HepG2 (cell line): ENCODE results near the gene DDX20. TPM values are rescaled to one million over a fixed set of nuclear protein-coding genes. Genes with fewer than 3 reads are reported as not detected.
A peak's percentile ranks its signal among the peaks of the same experiment; 100 is the strongest.

Experiments
- AKAP8 ChIP-seq: sonication (generic); formaldehyde crosslinking; IDR thresholded peaks from 2 replicates; pipeline ENCODE4 v1.5.1; 2020; ENCODE audit warnings: mild to moderate bottlenecking, missing genetic modification reagents
- ARID4A ChIP-seq: sonication (generic); formaldehyde crosslinking; IDR thresholded peaks from 2 replicates; pipeline ENCODE4 v1.5.0; 2020; ENCODE audit warnings: mild to moderate bottlenecking, missing genetic modification reagents, borderline replicate concordance
- BORCS8-MEF2B ChIP-seq: sonication (generic); formaldehyde crosslinking; IDR thresholded peaks from 2 replicates; pipeline ENCODE4 v1.8.0; 2022; ENCODE audit warnings: mild to moderate bottlenecking, missing genetic modification reagents
- FOSL2 ChIP-seq: sonication (generic); formaldehyde crosslinking; IDR thresholded peaks from 2 replicates; pipeline ENCODE4 v1.4.0; 2020; ENCODE audit warnings: missing genetic modification reagents
- GPBP1L1 ChIP-seq: sonication (generic); formaldehyde crosslinking; IDR thresholded peaks from 2 replicates; pipeline ENCODE4 v1.5.0; 2020; ENCODE audit warnings: mild to moderate bottlenecking, missing genetic modification reagents
- HES4 ChIP-seq: sonication (generic); formaldehyde crosslinking; IDR thresholded peaks from 2 replicates; pipeline ENCODE4 v1.9.0; 2021; ENCODE audit warnings: mild to moderate bottlenecking, missing genetic modification reagents, borderline replicate concordance
- HINFP ChIP-seq: sonication (generic); formaldehyde crosslinking; IDR thresholded peaks from 2 replicates; pipeline ENCODE4 v1.4.0; 2020; ENCODE audit warnings: low read depth, mild to moderate bottlenecking, missing genetic modification reagents
- HMGXB4 ChIP-seq, 2 experiments: sonication (generic) in 1 of 2; formaldehyde crosslinking in 1 of 2; IDR thresholded peaks; 2 replicates each; pipeline versions ENCODE4 v1.4.0 to v1.6.1; 2018 to 2020; ENCODE audit warnings: missing genetic modification reagents in 2 of 2, borderline replicate concordance in 1 of 2, low read depth in 1 of 2, mild to moderate bottlenecking in 1 of 2, missing biosample characterization in 1 of 2
- KDM2A ChIP-seq: sonication (generic); formaldehyde crosslinking; IDR thresholded peaks from 2 replicates; pipeline ENCODE4 v1.4.0; 2020; ENCODE audit warnings: low read depth, missing genetic modification reagents, borderline replicate concordance
- PATZ1 ChIP-seq: sonication (generic); formaldehyde crosslinking; IDR thresholded peaks from 2 replicates; pipeline ENCODE4 v1.4.0; 2020; ENCODE audit warnings: missing genetic modification reagents
- RAD51 ChIP-seq: fragments of 450-650 bp; IDR thresholded peaks from 2 replicates; pipeline ENCODE4 v1.6.1; 2016; ENCODE audit warnings: borderline replicate concordance
- SNRNP70 ChIP-seq: fragments of 200-400 bp; formaldehyde crosslinking; IDR thresholded peaks from 2 replicates; pipeline ENCODE4 v1.6.1; 2017; ENCODE audit warnings: mild to moderate bottlenecking, low read depth, low read length, moderate library complexity
- SUZ12 ChIP-seq: fragments of 150-350 bp; IDR thresholded peaks from 2 replicates; pipeline ENCODE4 v1.6.1; 2014; ENCODE audit warnings: low read depth, low read length
- ZFY ChIP-seq: sonication (generic); formaldehyde crosslinking; IDR thresholded peaks from 2 replicates; pipeline ENCODE4 v1.4.0; 2020; ENCODE audit warnings: missing genetic modification reagents
- ZNF549 ChIP-seq: sonication (generic); formaldehyde crosslinking; IDR thresholded peaks from 2 replicates; pipeline ENCODE4 v1.5.0; 2020; ENCODE audit warnings: missing genetic modification reagents
- ZNF598 ChIP-seq: sonication (generic); formaldehyde crosslinking; IDR thresholded peaks from 2 replicates; pipeline ENCODE4 v1.5.1; 2020; ENCODE audit warnings: mild to moderate bottlenecking, missing genetic modification reagents, borderline replicate concordance
- ZNF891 ChIP-seq: sonication (generic); formaldehyde crosslinking; IDR thresholded peaks from 2 replicates; pipeline ENCODE4 v1.5.0; 2020; ENCODE audit warnings: mild to moderate bottlenecking, missing genetic modification reagents
- polyA plus RNA-seq, 8 experiments: library from polyadenylated mRNA; depleted of rRNA in 3 of 8; stranded (reverse) in 7 of 8; unstranded in 1 of 8; fragments of >200 nt; fragmentation: Illumina TruSeq in 4 of 8; extraction: Trizol in 4 of 8; gene quantifications; 2 replicates each; pipeline versions ENCODE4 v1.2.1 to v1.2.3, GENCODE V29; 2011 to 2016; ENCODE audit warnings: low read depth in 4 of 8, missing spikeins in 1 of 8, mixed read lengths in 1 of 8; ENCODE audit not compliant: insufficient read depth in 1 of 8
- total RNA-seq, 5 experiments: library from RNA; depleted of rRNA; stranded (reverse); fragments of >200 nt; fragmentation: Illumina TruSeq; extraction: Trizol; gene quantifications; 2 replicates each; pipeline ENCODE4 v1.2.3, GENCODE V29; 2016; ENCODE audit warnings: low read depth in 1 of 5

The DDX20 gene
- total and polyA plus RNA-seq, 2 of the 13 experiments (the other 11 are each of a cell fraction or from before 2014, with no cell fraction given), result 4.0 to 14.3 TPM

GRCh38 chr1:111739194-111739924, 16.3 kb upstream of the DDX20 start, which contains the start of gene INKA2 (continued):
- TF ChIP-seq SUZ12, result no peak
- TF ChIP-seq AKAP8 (CRISPR knock-in tag), result peak; percentile 78
- peak; percentile 74; the same call in 1 of the 2 replicates for TF ChIP-seq KDM2A (CRISPR knock-in tag)
- no peak for TF ChIP-seq GPBP1L1 (CRISPR knock-in tag)
- TF ChIP-seq HMGXB4 (CRISPR knock-in tag; IDR thresholded peaks at IDR 0.05; ENCODE audit: borderline replicate concordance in 1 of 2, low read depth in 1 of 2), result peak; percentile 34 to 63; a peak in 3 of 4 replicates
- TF ChIP-seq ZNF891 (CRISPR knock-in tag), result 0 out of 2 replicates have a peak, but pooled peaks have one; percentile 31
- TF ChIP-seq SNRNP70, result no peak
- TF ChIP-seq BORCS8-MEF2B (CRISPR knock-in tag), result peak; percentile 86
- TF ChIP-seq FOSL2, result 0 out of 2 replicates have a peak, but pooled peaks have one; percentile 27
- TF ChIP-seq HES4, result peak; percentile 38; the same call in 1 of the 2 replicates
- no peak for TF ChIP-seq ZNF598
- TF ChIP-seq HINFP, result no peak
- peak; percentile 82 for TF ChIP-seq PATZ1 (CRISPR knock-in tag)
- TF ChIP-seq ZNF549 (CRISPR knock-in tag), result 0 out of 2 replicates have a peak, but pooled peaks have one; percentile 45
- peak; percentile 70 for TF ChIP-seq ARID4A (CRISPR knock-in tag)
- peak; percentile 43; the same call in 1 of the 2 replicates for TF ChIP-seq RAD51
- no peak; the same call in none of the 2 replicates for TF ChIP-seq ZFY (CRISPR knock-in tag)
